SK-N-SH (cell line): ENCODE measurements around the gene SLC16A12. TPM values are rescaled to one million over a fixed set of nuclear protein-coding genes. Genes with fewer than 3 reads are reported as not detected.

Source experiments
- CTCF ChIA-PET: fragments of 300-600, 350-600 bp; formaldehyde crosslinking; extraction: SDS; loops from one replicate; lab custom pipeline; 2021; lab: Yijun Ruan, JAX
- POLR2A ChIA-PET: fragments of 350-600 bp; sonication (Branson Sonifier 250); formaldehyde crosslinking; extraction: SDS; loops from one replicate; lab custom pipeline; 2020; ENCODE audit warnings: antibody characterized with exemption, inconsistent platforms; lab: Yijun Ruan, JAX
- DNase-seq: peaks from one replicate; pipeline ENCODE4 v3.0.0; 2012
- H2AFZ ChIP-seq: fragments of 200-600 bp; sonication (generic); 2 replicates; pipeline ENCODE4 v1.8.1; 2016; ENCODE audit warnings: antibody characterized with exemption, mild to moderate bottlenecking, low read depth
- H3F3A ChIP-seq: fragments of 200-600 bp; sonication (generic); replicated peaks from 2 replicates; pipeline ENCODE3; 2016; ENCODE audit warnings: antibody characterized with exemption, mild to moderate bottlenecking; ENCODE audit not compliant: insufficient read depth
- H3K27ac ChIP-seq, 2 experiments: fragments of 200-500 bp in 1 of 2; fragments of 200-600 bp in 1 of 2; sonication (Bioruptor generic) in 1 of 2; sonication (generic), shearing (Covaris generic) in 1 of 2; 2 replicates each; pipeline versions ENCODE4 v1.5.1 to v1.6.1; 2014 to 2016; ENCODE audit warnings: low read depth in 2 of 2, inconsistent platforms in 1 of 2, low read length in 1 of 2, mild to moderate bottlenecking in 1 of 2, mixed read lengths in 1 of 2
- H3K27me3 ChIP-seq: fragments of 200-600 bp; sonication (generic), shearing (Covaris generic); 2 replicates; pipeline ENCODE4 v1.6.1; 2016; ENCODE audit warnings: mixed run types; ENCODE audit not compliant: insufficient read depth
- H3K36me3 ChIP-seq, 2 experiments: fragments of 200-500 bp in 1 of 2; fragments of 200-600 bp in 1 of 2; sonication (Bioruptor generic) in 1 of 2; sonication (generic) in 1 of 2; replicated peaks in 1 of 2; 2 replicates each; pipeline versions ENCODE3 to v1.5.1; 2014 to 2016; ENCODE audit warnings: low read length in 1 of 2, mild to moderate bottlenecking in 1 of 2; ENCODE audit not compliant: insufficient read depth in 2 of 2, control insufficient read depth in 1 of 2
- H3K4me1 ChIP-seq, 2 experiments: fragments of 200-500 bp in 1 of 2; fragments of 200-600 bp in 1 of 2; sonication (Bioruptor generic) in 1 of 2; sonication (generic), shearing (Covaris generic) in 1 of 2; 2 replicates each; pipeline versions ENCODE4 v1.5.1 to v1.6.1; 2014 to 2016; ENCODE audit warnings: low read depth in 1 of 2, low read length in 1 of 2, mixed run types in 1 of 2; ENCODE audit not compliant: insufficient read depth in 2 of 2, control insufficient read depth in 1 of 2
- H3K4me2 ChIP-seq: fragments of 200-600 bp; sonication (generic), shearing (Covaris generic); 2 replicates; pipeline ENCODE4 v1.6.1; 2017; ENCODE audit warnings: mixed run types
- H3K4me3 ChIP-seq, 2 experiments: fragments of 200-500 bp in 1 of 2; fragments of 200-600 bp in 1 of 2; sonication (Bioruptor generic) in 1 of 2; sonication (generic), shearing (Covaris generic) in 1 of 2; 2 replicates each; pipeline versions ENCODE4 v1.5.1 to v1.8.1; 2014 to 2016; ENCODE audit warnings: low read depth in 2 of 2, inconsistent platforms in 1 of 2, low read length in 1 of 2, mild to moderate bottlenecking in 1 of 2, mixed read lengths in 1 of 2, moderate library complexity in 1 of 2
- H3K79me2 ChIP-seq: fragments of 200-600 bp; sonication (generic); 2 replicates; pipeline ENCODE4 v1.8.1; 2017; ENCODE audit warnings: mild to moderate bottlenecking; ENCODE audit not compliant: insufficient read depth
- H3K9ac ChIP-seq: fragments of 200-600 bp; sonication (generic); 2 replicates; pipeline ENCODE4 v1.6.1; 2017; ENCODE audit warnings: mixed run types
- H3K9me2 ChIP-seq: fragments of 200-600 bp; sonication (generic); 2 replicates; pipeline ENCODE4 v1.6.1; 2017; ENCODE audit warnings: mixed run types
- H3K9me3 ChIP-seq: fragments of 200-600 bp; sonication (generic); 2 replicates; pipeline ENCODE4 v1.6.1; 2017; ENCODE audit warnings: mixed run types, mild to moderate bottlenecking, moderate library complexity
- H4K20me1 ChIP-seq: fragments of 200-600 bp; sonication (generic); 2 replicates; pipeline ENCODE4 v1.6.1; 2017; ENCODE audit warnings: mild to moderate bottlenecking, mixed run types; ENCODE audit not compliant: insufficient read depth
- EP300 ChIP-seq, 2 experiments: IDR thresholded peaks; 2 replicates each; pipeline versions ENCODE4 v1.4.0 to v1.6.1; 2012; ENCODE audit warnings: borderline replicate concordance in 1 of 2, low read depth in 1 of 2, low read length in 1 of 2
- FOSL2 ChIP-seq: IDR thresholded peaks from 2 replicates; pipeline ENCODE4 v1.4.0; 2012; ENCODE audit warnings: low read depth, mild to moderate bottlenecking, moderate library complexity, borderline replicate concordance
- FOXM1 ChIP-seq: IDR thresholded peaks from 2 replicates; pipeline ENCODE4 v1.4.0; 2012; ENCODE audit warnings: low read depth, mild to moderate bottlenecking
- GABPA ChIP-seq: IDR thresholded peaks from 2 replicates; pipeline ENCODE4 v1.4.0; 2012; ENCODE audit warnings: low read depth, mild to moderate bottlenecking
- GATA2 ChIP-seq: sonication (generic); formaldehyde crosslinking; IDR thresholded peaks from 2 replicates; pipeline ENCODE4 v1.5.0; 2020; ENCODE audit warnings: mild to moderate bottlenecking, missing genetic modification reagents
- MEF2A ChIP-seq: IDR thresholded peaks from 2 replicates; pipeline ENCODE4 v1.4.0; 2012; ENCODE audit warnings: low read depth, borderline replicate concordance
- NFIC ChIP-seq: IDR thresholded peaks from 2 replicates; pipeline ENCODE4 v1.4.0; 2012; ENCODE audit warnings: borderline replicate concordance
- NRF1 ChIP-seq: IDR thresholded peaks from 2 replicates; pipeline ENCODE4 v1.6.1; 2012; ENCODE audit warnings: low read depth, mild to moderate bottlenecking, low read length
- POLR2AphosphoS5 ChIP-seq: IDR thresholded peaks from 2 replicates; pipeline ENCODE4 v1.6.1; 2012; ENCODE audit warnings: low read depth, low read length
- RFX5 ChIP-seq: IDR thresholded peaks from 2 replicates; pipeline ENCODE4 v1.6.1; 2012; ENCODE audit warnings: mild to moderate bottlenecking, improper control_type of control experiment, low read length
- RXRA ChIP-seq: IDR thresholded peaks from 2 replicates; pipeline ENCODE4 v1.4.0; 2012; ENCODE audit warnings: low read depth, mild to moderate bottlenecking, borderline replicate concordance
- SIN3A ChIP-seq: IDR thresholded peaks from 2 replicates; pipeline ENCODE4 v1.6.1; 2012; ENCODE audit warnings: low read depth, mild to moderate bottlenecking, low read length, moderate library complexity, borderline replicate concordance
- TAF1 ChIP-seq: IDR thresholded peaks from 2 replicates; pipeline ENCODE4 v1.6.1; 2012; ENCODE audit warnings: low read depth, mild to moderate bottlenecking, low read length, moderate library complexity, borderline replicate concordance
- TCF12 ChIP-seq: IDR thresholded peaks from 2 replicates; pipeline ENCODE4 v1.4.0; 2012
- TEAD4 ChIP-seq: IDR thresholded peaks from 2 replicates; pipeline ENCODE4 v1.4.0; 2012; ENCODE audit warnings: mild to moderate bottlenecking, borderline replicate concordance; ENCODE audit not compliant: insufficient read depth
- WGBS: methylation state at CpG from one replicate; pipeline ENCODE4 v1.1.6; 2017; ENCODE audit warnings: low lambda C conversion rate; 5-methylcytosine and 5-hydroxymethylcytosine counted together
- polyA plus RNA-seq, 3 experiments: library from polyadenylated mRNA; depleted of rRNA; stranded (reverse); fragments of >200 nt; gene quantifications; 2 replicates each; pipeline ENCODE4 v1.2.3, GENCODE V29; 2012
- TF ChIP-seq, protein P1 (sequence below): fragments of 150-350 bp; IDR thresholded peaks from 2 replicates; pipeline ENCODE4 v1.6.1; 2016; ENCODE audit warnings: mild to moderate bottlenecking, low read depth, low read length
- TF ChIP-seq, protein P2 (sequence below): IDR thresholded peaks from 2 replicates; pipeline ENCODE4 v1.4.0; 2012; ENCODE audit warnings: low read depth, borderline replicate concordance
- TF ChIP-seq, protein P3 (sequence below): fragments of 200-600 bp; sonication (generic); IDR thresholded peaks from 2 replicates; pipeline ENCODE4 v1.6.1; 2017; ENCODE audit warnings: antibody characterized with exemption, mild to moderate bottlenecking, moderate library complexity

SLC16A12 gene
- polyA plus RNA-seq, 1 of the 3 experiments (the other 2 are of a cell fraction), result 0.13 TPM

DNA sequence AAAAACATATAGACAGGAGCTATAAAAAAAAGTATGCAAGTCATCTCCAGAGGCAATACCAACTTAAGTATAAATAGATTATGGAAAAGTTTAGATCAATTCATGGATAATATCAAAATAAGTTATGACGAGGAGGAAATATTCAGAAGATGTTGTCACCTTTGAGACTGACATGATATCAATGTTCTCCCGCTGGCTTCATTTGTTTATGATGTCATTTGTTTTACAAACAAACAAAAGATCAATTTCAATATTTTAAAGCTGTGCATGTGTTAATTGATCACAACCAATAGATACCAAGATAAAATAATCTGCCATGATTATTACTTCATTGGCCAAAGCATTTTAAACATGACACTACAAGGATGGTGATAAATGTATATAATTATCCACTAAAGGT lies 43.5 kb downstream of the SLC16A12 start:
- H3K4me3 ChIP-seq, result no peak overlapping the region
- H3K79me2 ChIP-seq, result no peaks in the 10 kb centered on the region
- H3F3A ChIP-seq, result no peaks in the 10 kb centered on the region
- H2AFZ ChIP-seq, result no peak overlapping the region
- H4K20me1 ChIP-seq, result no peaks in the 10 kb centered on the region
- no peaks in the 10 kb centered on the region for H3K27me3 ChIP-seq
- CTCF ChIA-PET, result no interaction called here
- DNase-seq, result no peak
- no peaks in the 10 kb centered on the region for H3K9me3 ChIP-seq
- H3K4me2 ChIP-seq, result no peak overlapping the region
- H3K36me3 ChIP-seq, result no peaks in the 10 kb centered on the region
- WGBS, result 85% methylated on average over 2 of the region's 2 CpGs
- H3K4me1 ChIP-seq, result peaks cover 0 to 3% of the 10 kb centered on the region in 2 experiments; a peak in 1 of 4 replicates
- no peaks in the 10 kb centered on the region for H3K9me2 ChIP-seq
- no peak for TF ChIP-seq TCF12
- no peak for TF ChIP-seq NFIC
- no peak for TF ChIP-seq TAF1
- TF ChIP-seq POLR2AphosphoS5, result no peak
- TF ChIP-seq RXRA, result no peak
- no peak for TF ChIP-seq TEAD4
- TF ChIP-seq NRF1, result no peak
- TF ChIP-seq, protein P1, sequence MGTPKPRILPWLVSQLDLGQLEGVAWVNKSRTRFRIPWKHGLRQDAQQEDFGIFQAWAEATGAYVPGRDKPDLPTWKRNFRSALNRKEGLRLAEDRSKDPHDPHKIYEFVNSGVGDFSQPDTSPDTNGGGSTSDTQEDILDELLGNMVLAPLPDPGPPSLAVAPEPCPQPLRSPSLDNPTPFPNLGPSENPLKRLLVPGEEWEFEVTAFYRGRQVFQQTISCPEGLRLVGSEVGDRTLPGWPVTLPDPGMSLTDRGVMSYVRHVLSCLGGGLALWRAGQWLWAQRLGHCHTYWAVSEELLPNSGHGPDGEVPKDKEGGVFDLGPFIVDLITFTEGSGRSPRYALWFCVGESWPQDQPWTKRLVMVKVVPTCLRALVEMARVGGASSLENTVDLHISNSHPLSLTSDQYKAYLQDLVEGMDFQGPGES, result no peak
- TF ChIP-seq FOSL2, result no peak
- TF ChIP-seq, protein P2, sequence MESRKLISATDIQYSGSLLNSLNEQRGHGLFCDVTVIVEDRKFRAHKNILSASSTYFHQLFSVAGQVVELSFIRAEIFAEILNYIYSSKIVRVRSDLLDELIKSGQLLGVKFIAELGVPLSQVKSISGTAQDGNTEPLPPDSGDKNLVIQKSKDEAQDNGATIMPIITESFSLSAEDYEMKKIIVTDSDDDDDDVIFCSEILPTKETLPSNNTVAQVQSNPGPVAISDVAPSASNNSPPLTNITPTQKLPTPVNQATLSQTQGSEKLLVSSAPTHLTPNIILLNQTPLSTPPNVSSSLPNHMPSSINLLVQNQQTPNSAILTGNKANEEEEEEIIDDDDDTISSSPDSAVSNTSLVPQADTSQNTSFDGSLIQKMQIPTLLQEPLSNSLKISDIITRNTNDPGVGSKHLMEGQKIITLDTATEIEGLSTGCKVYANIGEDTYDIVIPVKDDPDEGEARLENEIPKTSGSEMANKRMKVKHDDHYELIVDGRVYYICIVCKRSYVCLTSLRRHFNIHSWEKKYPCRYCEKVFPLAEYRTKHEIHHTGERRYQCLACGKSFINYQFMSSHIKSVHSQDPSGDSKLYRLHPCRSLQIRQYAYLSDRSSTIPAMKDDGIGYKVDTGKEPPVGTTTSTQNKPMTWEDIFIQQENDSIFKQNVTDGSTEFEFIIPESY, result no peak
- TF ChIP-seq SIN3A, result no peak
- TF ChIP-seq FOXM1, result no peak
- no peak for TF ChIP-seq MEF2A
- TF ChIP-seq RFX5, result no peak
- no peak for TF ChIP-seq GABPA
- TF ChIP-seq GATA2 (CRISPR knock-in tag), result no peak
- no peak for TF ChIP-seq EP300 (IDR thresholded peaks at IDR 0.05; ENCODE audit: borderline replicate concordance in 1 of 2, low read depth in 1 of 2, low read length in 1 of 2)
- TF ChIP-seq, protein P3, sequence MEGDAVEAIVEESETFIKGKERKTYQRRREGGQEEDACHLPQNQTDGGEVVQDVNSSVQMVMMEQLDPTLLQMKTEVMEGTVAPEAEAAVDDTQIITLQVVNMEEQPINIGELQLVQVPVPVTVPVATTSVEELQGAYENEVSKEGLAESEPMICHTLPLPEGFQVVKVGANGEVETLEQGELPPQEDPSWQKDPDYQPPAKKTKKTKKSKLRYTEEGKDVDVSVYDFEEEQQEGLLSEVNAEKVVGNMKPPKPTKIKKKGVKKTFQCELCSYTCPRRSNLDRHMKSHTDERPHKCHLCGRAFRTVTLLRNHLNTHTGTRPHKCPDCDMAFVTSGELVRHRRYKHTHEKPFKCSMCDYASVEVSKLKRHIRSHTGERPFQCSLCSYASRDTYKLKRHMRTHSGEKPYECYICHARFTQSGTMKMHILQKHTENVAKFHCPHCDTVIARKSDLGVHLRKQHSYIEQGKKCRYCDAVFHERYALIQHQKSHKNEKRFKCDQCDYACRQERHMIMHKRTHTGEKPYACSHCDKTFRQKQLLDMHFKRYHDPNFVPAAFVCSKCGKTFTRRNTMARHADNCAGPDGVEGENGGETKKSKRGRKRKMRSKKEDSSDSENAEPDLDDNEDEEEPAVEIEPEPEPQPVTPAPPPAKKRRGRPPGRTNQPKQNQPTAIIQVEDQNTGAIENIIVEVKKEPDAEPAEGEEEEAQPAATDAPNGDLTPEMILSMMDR, result no peak
- H3K9ac ChIP-seq, result no peak overlapping the region
- no peak overlapping the region for H3K27ac ChIP-seq
- POLR2A ChIA-PET, result no interaction called here
